ENCODE results near the gene SYT7.

DNA sequence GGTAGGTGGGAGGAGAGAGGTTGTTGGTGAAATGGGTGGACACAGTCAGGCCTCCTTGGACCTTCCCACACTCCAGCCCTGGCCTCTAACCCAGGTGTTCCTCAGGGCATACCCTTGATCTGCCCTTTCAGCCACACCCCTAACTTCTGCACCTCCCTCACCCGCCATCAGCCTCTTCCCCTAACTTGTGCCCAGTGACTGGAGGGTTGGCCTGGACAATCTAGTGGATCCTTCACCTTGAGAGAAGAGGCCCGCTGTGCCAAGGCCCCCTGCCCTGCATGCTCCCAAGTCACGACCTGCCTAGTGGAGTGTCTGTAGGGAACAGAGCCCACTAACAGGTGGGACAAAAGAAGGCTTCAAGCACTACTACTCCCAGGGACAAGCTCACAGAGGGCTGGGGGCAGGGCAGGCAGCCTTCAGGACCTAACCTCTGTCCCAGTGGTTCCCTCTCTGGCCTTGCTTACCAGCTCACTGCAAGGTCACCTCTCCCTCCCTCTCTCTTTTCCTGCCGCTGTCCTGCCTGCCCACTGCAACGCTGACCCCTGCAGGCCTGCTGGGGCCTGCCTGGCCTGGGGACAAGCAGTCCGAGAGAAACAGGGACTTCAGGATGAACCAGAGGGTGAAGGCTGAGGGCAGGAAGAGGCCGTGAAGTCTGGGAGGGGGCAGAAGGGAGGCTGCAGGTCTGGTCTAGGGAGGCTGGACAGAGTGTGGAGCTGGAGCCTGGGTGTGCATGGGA lies 3.3 kb downstream of the SYT7 start:
- TF ChIP-seq, protein P1, sequence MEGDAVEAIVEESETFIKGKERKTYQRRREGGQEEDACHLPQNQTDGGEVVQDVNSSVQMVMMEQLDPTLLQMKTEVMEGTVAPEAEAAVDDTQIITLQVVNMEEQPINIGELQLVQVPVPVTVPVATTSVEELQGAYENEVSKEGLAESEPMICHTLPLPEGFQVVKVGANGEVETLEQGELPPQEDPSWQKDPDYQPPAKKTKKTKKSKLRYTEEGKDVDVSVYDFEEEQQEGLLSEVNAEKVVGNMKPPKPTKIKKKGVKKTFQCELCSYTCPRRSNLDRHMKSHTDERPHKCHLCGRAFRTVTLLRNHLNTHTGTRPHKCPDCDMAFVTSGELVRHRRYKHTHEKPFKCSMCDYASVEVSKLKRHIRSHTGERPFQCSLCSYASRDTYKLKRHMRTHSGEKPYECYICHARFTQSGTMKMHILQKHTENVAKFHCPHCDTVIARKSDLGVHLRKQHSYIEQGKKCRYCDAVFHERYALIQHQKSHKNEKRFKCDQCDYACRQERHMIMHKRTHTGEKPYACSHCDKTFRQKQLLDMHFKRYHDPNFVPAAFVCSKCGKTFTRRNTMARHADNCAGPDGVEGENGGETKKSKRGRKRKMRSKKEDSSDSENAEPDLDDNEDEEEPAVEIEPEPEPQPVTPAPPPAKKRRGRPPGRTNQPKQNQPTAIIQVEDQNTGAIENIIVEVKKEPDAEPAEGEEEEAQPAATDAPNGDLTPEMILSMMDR (IDR thresholded peaks at IDR 0.05) = no peak
- TF ChIP-seq POLR2A (IDR thresholded peaks at IDR 0.05) = no peak
